GM12873 (cell line): ENCODE results near the gene VPS13D.

Experiments used
- TF ChIP-seq, protein P1 (sequence below): IDR thresholded peaks from 2 replicates; pipeline ENCODE4 v1.5.1; 2012; ENCODE audit warnings: low read depth, mild to moderate bottlenecking, moderate library complexity, low read length, control low read depth; ENCODE audit not compliant: insufficient read depth; ENCODE audit errors: missing control alignments

The VPS13D gene

GRCh38 chr1:12436817-12437599 is 207.2 kb downstream of the VPS13D start:
- TF ChIP-seq, protein P1, sequence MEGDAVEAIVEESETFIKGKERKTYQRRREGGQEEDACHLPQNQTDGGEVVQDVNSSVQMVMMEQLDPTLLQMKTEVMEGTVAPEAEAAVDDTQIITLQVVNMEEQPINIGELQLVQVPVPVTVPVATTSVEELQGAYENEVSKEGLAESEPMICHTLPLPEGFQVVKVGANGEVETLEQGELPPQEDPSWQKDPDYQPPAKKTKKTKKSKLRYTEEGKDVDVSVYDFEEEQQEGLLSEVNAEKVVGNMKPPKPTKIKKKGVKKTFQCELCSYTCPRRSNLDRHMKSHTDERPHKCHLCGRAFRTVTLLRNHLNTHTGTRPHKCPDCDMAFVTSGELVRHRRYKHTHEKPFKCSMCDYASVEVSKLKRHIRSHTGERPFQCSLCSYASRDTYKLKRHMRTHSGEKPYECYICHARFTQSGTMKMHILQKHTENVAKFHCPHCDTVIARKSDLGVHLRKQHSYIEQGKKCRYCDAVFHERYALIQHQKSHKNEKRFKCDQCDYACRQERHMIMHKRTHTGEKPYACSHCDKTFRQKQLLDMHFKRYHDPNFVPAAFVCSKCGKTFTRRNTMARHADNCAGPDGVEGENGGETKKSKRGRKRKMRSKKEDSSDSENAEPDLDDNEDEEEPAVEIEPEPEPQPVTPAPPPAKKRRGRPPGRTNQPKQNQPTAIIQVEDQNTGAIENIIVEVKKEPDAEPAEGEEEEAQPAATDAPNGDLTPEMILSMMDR = no peak

- TF ChIP-seq, protein P1 = no peak
Measured at GRCh38 chr1:12437629-12438028, 207.8 kb downstream of the VPS13D start.

- TF ChIP-seq, protein P1 = no peak
Measured at GRCh38 chr1:12438349-12438924, 208.6 kb downstream of the VPS13D start.

DNA sequence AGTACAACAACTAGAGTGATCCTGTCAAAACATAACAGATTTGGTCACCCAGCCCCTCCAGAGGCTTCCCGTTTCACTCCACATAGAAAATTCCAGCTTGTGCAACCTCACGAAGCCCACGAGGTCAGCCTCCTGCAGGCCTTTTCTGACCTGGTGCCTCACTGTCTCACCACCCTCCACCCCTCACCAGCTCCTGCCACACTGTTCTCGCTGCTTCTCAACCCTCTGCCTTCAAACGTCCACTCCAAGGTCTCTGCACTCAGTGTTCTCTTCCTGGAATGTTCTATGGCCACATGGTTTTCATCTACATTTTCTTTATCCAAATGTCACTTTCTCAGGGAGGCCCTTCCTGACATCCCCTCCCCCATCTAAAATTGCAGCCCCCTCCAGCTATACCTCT is 209.2 kb downstream of the VPS13D start:
- TF ChIP-seq, protein P1 = no peak

DNA sequence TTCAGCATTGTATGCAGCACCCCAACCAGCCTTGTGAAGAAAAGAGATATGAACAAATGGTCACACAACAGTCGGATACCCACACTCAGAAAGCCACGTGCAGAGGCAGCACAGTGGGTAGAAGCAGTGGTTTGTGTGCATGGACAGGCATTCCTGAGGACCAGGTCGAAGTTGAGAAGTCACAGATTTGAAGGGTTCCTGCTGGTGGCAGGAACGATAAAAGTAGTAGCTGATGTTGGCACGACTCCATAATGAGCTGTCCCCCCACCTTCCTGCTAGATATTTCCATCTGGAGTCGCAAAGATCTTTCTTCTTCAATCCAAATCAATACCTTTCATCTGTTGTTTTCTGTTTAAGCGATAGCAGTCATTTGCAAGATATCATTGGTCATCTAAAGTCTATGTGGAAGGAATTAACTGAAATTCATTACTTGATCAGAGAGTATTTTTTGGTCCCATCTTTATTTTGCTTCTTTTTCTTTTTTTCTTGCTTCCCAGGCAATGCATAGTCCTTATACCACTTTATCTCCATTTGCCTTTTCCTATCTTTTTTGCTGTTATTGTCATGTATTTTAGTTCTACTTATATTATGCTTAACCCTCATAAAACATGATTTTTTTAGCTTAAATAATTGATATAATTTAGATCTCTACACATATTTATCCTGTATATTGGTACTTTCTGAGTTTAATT is 211.7 kb downstream of the VPS13D start:
- TF ChIP-seq, protein P1 = no peak

GRCh38 chr1:12442217-12442616 is 212.4 kb downstream of the VPS13D start:
- TF ChIP-seq, protein P1 = no peak

GRCh38 chr1:12443151-12443550 is 213.3 kb downstream of the VPS13D start:
- TF ChIP-seq, protein P1 = no peak
